Neuronal stem cell (in vitro differentiated cells): Measurements from ENCODE around the gene RGS6.

Experiments used
- DNase-seq: peaks from one replicate; pipeline ENCODE4 v3.0.0-alpha.2; 2013; ENCODE audit warnings: low spot score
- H2AFZ ChIP-seq: one replicate; pipeline ENCODE4 v1.6.1; 2013; ENCODE audit warnings: mild to moderate bottlenecking, low read length, inconsistent platforms
- H2AK5ac ChIP-seq: 2 replicates; pipeline ENCODE4 v1.6.1; 2013; ENCODE audit warnings: low read depth, mild to moderate bottlenecking, inconsistent platforms, low read length, moderate library complexity, mixed read lengths
- H2BK120ac ChIP-seq: 2 replicates; pipeline ENCODE4 v1.6.1; 2013; ENCODE audit warnings: low read depth, mild to moderate bottlenecking, inconsistent platforms, low read length, moderate library complexity, mixed read lengths
- H2BK12ac ChIP-seq: one replicate; pipeline ENCODE4 v1.6.1; 2013; ENCODE audit warnings: low read length, inconsistent platforms
- H2BK15ac ChIP-seq: 2 replicates; pipeline ENCODE4 v1.6.1; 2013; ENCODE audit warnings: mild to moderate bottlenecking, low read length, inconsistent platforms, mixed read lengths
- H2BK5ac ChIP-seq: one replicate; pipeline ENCODE4 v1.6.1; 2013; ENCODE audit warnings: inconsistent platforms, mild to moderate bottlenecking, low read length, moderate library complexity
- H3K14ac ChIP-seq: one replicate; pipeline ENCODE4 v1.6.1; 2013; ENCODE audit warnings: low read length, inconsistent platforms
- H3K18ac ChIP-seq: 2 replicates; pipeline ENCODE4 v1.6.1; 2013; ENCODE audit warnings: low read length, inconsistent platforms
- H3K23ac ChIP-seq: 2 replicates; pipeline ENCODE4 v1.6.1; 2013; ENCODE audit warnings: low read depth, mild to moderate bottlenecking, mixed read lengths, low read length, inconsistent platforms; ENCODE audit not compliant: poor library complexity
- H3K27ac ChIP-seq: replicated peaks from 3 replicates; pipeline ENCODE4 v1.5.1; 2013; ENCODE audit warnings: low read length, inconsistent platforms
- H3K27me3 ChIP-seq, 3 experiments: 2 replicates each; pipeline ENCODE4 v1.6.1; 2013; ENCODE audit warnings: low read length in 3 of 3, mild to moderate bottlenecking in 2 of 3, inconsistent platforms in 1 of 3, low read depth in 1 of 3, mixed read lengths in 1 of 3, moderate library complexity in 1 of 3; ENCODE audit not compliant: control insufficient read depth in 3 of 3, insufficient read depth in 3 of 3
- H3K36me3 ChIP-seq, 2 donors: replicated peaks in 1 of 2; 2 replicates each; pipeline ENCODE4 v1.6.1; 2013; ENCODE audit warnings: low read length in 2 of 2; ENCODE audit not compliant: control insufficient read depth in 2 of 2, insufficient read depth in 2 of 2
- H3K4ac ChIP-seq: 2 replicates; pipeline ENCODE4 v1.6.1; 2013; ENCODE audit warnings: inconsistent platforms, mild to moderate bottlenecking, low read length, moderate library complexity
- H3K4me1 ChIP-seq, 2 donors: 1 replicate in 1 of 2; 2 replicates in 1 of 2; pipeline ENCODE4 v1.6.1; 2013; ENCODE audit warnings: low read length in 2 of 2, low read depth in 1 of 2; ENCODE audit not compliant: control insufficient read depth in 2 of 2, insufficient read depth in 1 of 2
- H3K4me2 ChIP-seq: one replicate; pipeline ENCODE4 v1.6.1; 2013; ENCODE audit warnings: mild to moderate bottlenecking, low read length, inconsistent platforms; ENCODE audit not compliant: insufficient read depth, poor library complexity, severe bottlenecking
- H3K4me3 ChIP-seq, 2 donors: 2 replicates each; pipeline ENCODE4 v1.5.1; 2013; ENCODE audit warnings: low read length in 2 of 2, mild to moderate bottlenecking in 2 of 2, inconsistent platforms in 1 of 2, moderate library complexity in 1 of 2
- H3K79me1 ChIP-seq: one replicate; pipeline ENCODE4 v1.6.1; 2013; ENCODE audit warnings: low read depth, mild to moderate bottlenecking, inconsistent platforms, low read length, moderate library complexity
- H3K9ac ChIP-seq: one replicate; pipeline ENCODE4 v1.6.1; 2013; ENCODE audit warnings: mild to moderate bottlenecking, low read depth, low read length, inconsistent platforms; ENCODE audit not compliant: poor library complexity
- H3K9me3 ChIP-seq, 2 donors: replicated peaks in 1 of 2; 2 replicates each; pipeline versions ENCODE3 to v1.6.1; 2013; ENCODE audit warnings: low read length in 2 of 2, mild to moderate bottlenecking in 2 of 2, inconsistent platforms in 1 of 2, low read depth in 1 of 2, mixed read lengths in 1 of 2, moderate library complexity in 1 of 2; ENCODE audit not compliant: control insufficient read depth in 2 of 2, insufficient read depth in 1 of 2
- H4K8ac ChIP-seq: one replicate; pipeline ENCODE4 v1.6.1; 2013; ENCODE audit warnings: low read depth, mild to moderate bottlenecking, inconsistent platforms, low read length, moderate library complexity
- H4K91ac ChIP-seq: one replicate; pipeline ENCODE4 v1.6.1; 2013; ENCODE audit warnings: low read length, low read depth, mild to moderate bottlenecking, inconsistent platforms; ENCODE audit not compliant: poor library complexity
- WGBS, 2 donors: extraction: QIAGEN DNeasy Blood & Tissue Kit; methylation state at CpG; one replicate each; pipeline ENCODE4 v1.1.7; 2013; ENCODE audit warnings: missing lambda C conversion rate in 2 of 2, mixed read lengths in 1 of 2; ENCODE audit not compliant: insufficient read length in 2 of 2, insufficient replicate concordance in 1 of 2; ENCODE audit errors: extremely low coverage in 2 of 2; 5-methylcytosine and 5-hydroxymethylcytosine counted together

Gene RGS6

DNA sequence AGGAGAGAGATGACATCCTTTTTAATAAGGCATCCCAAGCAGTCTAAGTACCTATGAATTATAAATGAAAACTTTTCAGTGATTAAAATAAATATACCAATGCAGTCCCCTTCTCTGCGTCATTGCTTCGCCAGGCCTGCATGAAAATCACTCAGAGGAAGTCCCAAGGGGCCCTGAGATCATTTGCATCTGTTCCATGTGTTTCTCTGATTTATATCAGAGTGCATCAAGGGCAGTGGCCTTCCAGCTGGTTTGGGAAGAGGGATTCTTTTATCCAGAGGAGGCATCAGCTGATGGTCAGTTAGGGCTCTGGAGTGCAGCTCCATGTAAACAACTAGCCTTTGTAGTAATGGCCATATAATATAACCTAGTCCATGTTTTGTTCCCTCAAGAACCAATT is 210.1 kb downstream of the RGS6 start:
- no peak overlapping the region for H4K8ac ChIP-seq
- no peak overlapping the region for H2AK5ac ChIP-seq
- no peak overlapping the region for H3K27ac ChIP-seq
- no peaks in the 10 kb centered on the region for H3K9me3 ChIP-seq
- no peak overlapping the region for H3K23ac ChIP-seq
- H2BK15ac ChIP-seq = no peak overlapping the region
- H2AFZ ChIP-seq = no peak overlapping the region
- no peak overlapping the region for H3K4me3 ChIP-seq
- H3K79me1 ChIP-seq = no peaks in the 10 kb centered on the region
- H2BK5ac ChIP-seq = no peak overlapping the region
- H3K4me1 ChIP-seq = no peaks in the 10 kb centered on the region
- H3K36me3 ChIP-seq = no peaks in the 10 kb centered on the region
- no peaks in the 10 kb centered on the region for H3K27me3 ChIP-seq
- H3K9ac ChIP-seq = no peak overlapping the region
- no peak for DNase-seq
- H3K4me2 ChIP-seq = no peak overlapping the region
- no peak overlapping the region for H4K91ac ChIP-seq
- no peak overlapping the region for H3K4ac ChIP-seq
- no peak overlapping the region for H3K18ac ChIP-seq
- H3K14ac ChIP-seq = no peak overlapping the region
- no peak overlapping the region for H2BK12ac ChIP-seq
- WGBS, 2 donors = no CpG with 5 or more reads among the region's 2 CpGs
- H2BK120ac ChIP-seq = no peak overlapping the region

GRCh38 chr14:72146241-72146640 is 214.0 kb downstream of the RGS6 start:
- Histone ChIP-seq H3K4me1 (no peaks in the 10 kb centered on the region), H3K27me3 (no peaks in the 10 kb centered on the region)

GRCh38 chr14:72154645-72155378 is 222.6 kb downstream of the RGS6 start:
- H2BK120ac ChIP-seq = no peak overlapping the region
- no peak overlapping the region for H3K18ac ChIP-seq
- no peak overlapping the region for H4K8ac ChIP-seq
- WGBS, 2 donors = no CpG with 5 or more reads among the region's 10 CpGs
- H3K4ac ChIP-seq = no peak overlapping the region
- peaks cover 0 to 1% of the 10 kb centered on the region in 2 donors for H3K9me3 ChIP-seq
- no peak overlapping the region for H3K9ac ChIP-seq
- no peaks in the 10 kb centered on the region for H3K4me1 ChIP-seq
- H3K4me3 ChIP-seq = no peak overlapping the region
- no peaks in the 10 kb centered on the region for H3K27me3 ChIP-seq
- H2BK15ac ChIP-seq = no peak overlapping the region
- no peak overlapping the region for H3K23ac ChIP-seq
- no peak overlapping the region for H3K4me2 ChIP-seq
- H3K79me1 ChIP-seq = no peaks in the 10 kb centered on the region
- H4K91ac ChIP-seq = no peak overlapping the region
- no peaks in the 10 kb centered on the region for H3K36me3 ChIP-seq
- no peak overlapping the region for H3K27ac ChIP-seq
- H3K14ac ChIP-seq = no peak overlapping the region
- H2BK12ac ChIP-seq = no peak overlapping the region
- no peak overlapping the region for H2BK5ac ChIP-seq
- no peak overlapping the region for H2AFZ ChIP-seq
- H2AK5ac ChIP-seq = no peak overlapping the region
- no peak for DNase-seq

More at GRCh38 chr14:72146241-72146640, 214.0 kb downstream of the RGS6 start:
- Histone ChIP-seq H3K27ac (no peak overlapping the region), H2BK15ac (no peak overlapping the region), H4K91ac (no peak overlapping the region), H3K79me1 (no peaks in the 10 kb centered on the region), H4K8ac (no peak overlapping the region), H3K9me3 (no peaks in the 10 kb centered on the region), H2BK120ac (no peak overlapping the region), H2BK12ac (no peak overlapping the region), H2AFZ (no peak overlapping the region), H3K18ac (no peak overlapping the region), H3K4me2 (no peak overlapping the region), H2AK5ac (no peak overlapping the region), H3K14ac (no peak overlapping the region), H3K4ac (no peak overlapping the region), H3K9ac (no peak overlapping the region), H3K36me3 (no peaks in the 10 kb centered on the region), H3K23ac (no peak overlapping the region), H3K4me3 (no peak overlapping the region), H2BK5ac (no peak overlapping the region)
- no peak for DNase-seq

DNA sequence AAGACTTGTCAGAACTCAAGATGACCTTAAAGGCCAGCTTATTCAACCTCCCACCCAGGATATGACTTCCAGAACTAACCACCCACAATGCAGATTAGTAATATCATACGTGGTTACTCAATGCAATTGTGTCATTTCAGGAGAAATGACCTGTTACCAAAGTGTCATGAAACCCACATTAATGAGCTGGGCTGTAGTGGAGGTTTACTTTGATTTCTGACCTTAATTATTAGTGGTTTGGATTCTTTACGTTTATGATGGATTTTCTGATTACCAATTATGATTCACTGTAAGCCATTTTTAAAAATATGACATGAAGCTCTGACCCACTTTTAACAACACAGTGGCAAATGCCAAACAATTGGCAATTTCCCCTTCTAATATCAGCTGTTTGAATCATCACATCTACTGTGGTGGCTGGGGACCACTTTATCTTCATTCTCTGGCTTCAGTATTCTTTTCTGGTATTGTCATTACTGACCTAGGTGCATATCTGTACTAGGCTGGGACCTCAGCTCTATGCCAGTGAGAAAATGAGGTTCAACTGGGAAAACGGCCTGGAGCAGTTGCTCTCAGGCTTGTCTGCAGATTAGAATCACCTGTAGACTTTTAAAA is 223.3 kb downstream of the RGS6 start:
- H2BK5ac ChIP-seq = no peak overlapping the region
- H2BK15ac ChIP-seq = no peak overlapping the region
- H2BK12ac ChIP-seq = no peak overlapping the region
- no peak overlapping the region for H3K23ac ChIP-seq
- no peak overlapping the region for H4K91ac ChIP-seq
- no peak overlapping the region for H2AFZ ChIP-seq
- no peak overlapping the region for H3K27ac ChIP-seq
- no peaks in the 10 kb centered on the region for H3K27me3 ChIP-seq
- H3K4me3 ChIP-seq = no peak overlapping the region
- no peak overlapping the region for H3K18ac ChIP-seq
- no peak for DNase-seq
- no peak overlapping the region for H4K8ac ChIP-seq
- WGBS, 2 donors = no CpG with 5 or more reads among the region's 3 CpGs
- H3K36me3 ChIP-seq = no peaks in the 10 kb centered on the region
- no peaks in the 10 kb centered on the region for H3K79me1 ChIP-seq
- H2AK5ac ChIP-seq = no peak overlapping the region
- H3K4me2 ChIP-seq = no peak overlapping the region
- no peak overlapping the region for H3K9ac ChIP-seq
- no peaks in the 10 kb centered on the region for H3K4me1 ChIP-seq
- H2BK120ac ChIP-seq = no peak overlapping the region
- no peak overlapping the region for H3K14ac ChIP-seq
- peaks cover 0 to 1% of the 10 kb centered on the region in 2 donors for H3K9me3 ChIP-seq
- no peak overlapping the region for H3K4ac ChIP-seq
